ENCODE data around the gene DLGAP1. TPM values are rescaled to one million over a fixed set of nuclear protein-coding genes. Genes with fewer than 3 reads are reported as not detected.
A peak's percentile ranks its signal among the peaks of the same experiment; 100 is the strongest.

DLGAP1 gene
- total RNA-seq, 1 donor from 2014 or later: 5.4 TPM

DNA sequence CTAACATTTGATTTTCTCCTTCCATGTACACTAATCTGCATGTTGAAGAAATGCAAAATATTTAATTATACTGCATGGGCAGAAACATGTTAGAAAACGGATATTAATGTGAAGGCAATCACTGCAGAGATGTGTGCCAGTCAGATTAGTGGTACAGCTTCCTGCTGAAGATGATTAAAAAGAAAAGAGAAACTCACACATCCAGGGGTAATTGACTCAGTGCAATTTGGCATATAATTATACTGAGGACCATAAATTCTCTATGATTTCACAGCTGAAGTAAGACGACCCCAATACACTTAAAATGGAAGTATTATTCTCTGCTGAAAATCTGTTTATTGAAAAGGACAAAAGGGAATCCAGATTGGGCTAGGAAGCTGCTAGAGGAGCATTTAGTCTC is 761.7 kb downstream of the DLGAP1 start:
- ATAC-seq: no peak

GRCh38 chr18:3692691-3693090 is 762.4 kb downstream of the DLGAP1 start:
- intact Hi-C loops (cut with DNase I): no loop called here
- H3K27me3 ChIP-seq: no peaks in the 10 kb centered on the region
- no peak for DNase-seq
- H3K4me3 ChIP-seq: no peak overlapping the region
- no peaks in the 10 kb centered on the region for H3K4me1 ChIP-seq
- peak; percentile 23 for ATAC-seq
- no peak for TF ChIP-seq CTCF (IDR thresholded peaks at IDR 0.05)
- H3K36me3 ChIP-seq: no peaks in the 10 kb centered on the region
- H3K9me3 ChIP-seq: no peaks in the 10 kb centered on the region
- no peak overlapping the region for H3K27ac ChIP-seq

More for the DNA sequence above, 761.7 kb downstream of the DLGAP1 start:
- no peak for DNase-seq
- H3K36me3 ChIP-seq: no peaks in the 10 kb centered on the region
- H3K27me3 ChIP-seq: no peaks in the 10 kb centered on the region
- no peak overlapping the region for H3K4me3 ChIP-seq
- intact Hi-C loops (cut with DNase I): no loop called here
- no peak for TF ChIP-seq CTCF (IDR thresholded peaks at IDR 0.05)
- H3K4me1 ChIP-seq: no peaks in the 10 kb centered on the region
- H3K9me3 ChIP-seq: no peaks in the 10 kb centered on the region
- no peak overlapping the region for H3K27ac ChIP-seq

DNA sequence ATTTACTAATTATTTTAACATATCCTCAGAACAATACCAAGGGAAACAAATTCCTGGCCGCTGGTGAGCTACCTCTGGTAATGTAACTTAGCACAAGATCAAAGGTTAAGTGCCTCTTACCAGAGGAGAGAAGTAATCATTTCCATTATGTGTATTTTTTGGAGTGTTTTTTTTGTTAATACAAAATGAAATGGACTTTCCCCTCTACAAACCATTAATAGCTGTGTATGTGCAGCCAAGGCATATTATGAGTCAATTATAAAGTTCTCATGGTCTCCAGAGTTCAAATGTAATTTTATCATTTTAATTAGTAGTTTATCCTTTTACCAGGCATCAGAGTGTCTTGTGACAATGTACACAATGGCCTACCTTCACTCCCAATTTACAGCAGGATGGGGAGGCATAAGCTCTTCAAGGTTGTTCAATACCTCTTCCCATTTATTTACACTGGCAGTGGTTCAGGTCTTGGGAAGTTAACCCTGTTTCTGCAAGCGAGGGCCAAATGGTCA is 762.9 kb downstream of the DLGAP1 start:
- TF ChIP-seq CTCF (IDR thresholded peaks at IDR 0.05): no peak
- H3K36me3 ChIP-seq: no peaks in the 10 kb centered on the region
- no peak overlapping the region for H3K27ac ChIP-seq

DNA sequence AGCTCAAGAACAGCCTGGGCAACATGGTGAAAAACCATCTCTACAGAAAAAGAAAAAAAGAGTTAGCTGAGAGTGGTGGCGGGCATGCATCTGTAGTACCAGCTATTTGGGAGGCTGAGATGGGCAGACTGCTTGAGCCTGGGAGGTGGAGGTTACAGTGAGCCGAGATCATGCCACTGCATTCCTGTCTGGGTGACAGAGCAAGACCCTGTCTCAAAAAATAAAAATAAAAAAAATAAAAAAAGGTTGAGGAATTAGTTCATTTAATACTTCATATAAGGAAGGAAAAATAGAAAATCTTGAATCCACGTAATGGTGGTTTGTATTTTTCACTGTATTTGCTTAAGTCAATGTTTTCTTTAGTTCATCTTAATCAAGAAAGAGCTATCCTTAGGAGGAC is 763.4 kb downstream of the DLGAP1 start:
- no peak overlapping the region for H3K27ac ChIP-seq
- TF ChIP-seq CTCF (IDR thresholded peaks at IDR 0.05): no peak
- H3K36me3 ChIP-seq: no peaks in the 10 kb centered on the region
- H3K4me1 ChIP-seq: no peaks in the 10 kb centered on the region
- H3K27me3 ChIP-seq: no peaks in the 10 kb centered on the region
- intact Hi-C loops (cut with DNase I): no loop called here
- ATAC-seq (no peak), DNase-seq (no peak)
- no peaks in the 10 kb centered on the region for H3K9me3 ChIP-seq
- H3K4me3 ChIP-seq: no peak overlapping the region

More for the DNA sequence above, 762.9 kb downstream of the DLGAP1 start:
- no peaks in the 10 kb centered on the region for H3K4me1 ChIP-seq
- no peak for DNase-seq
- no peaks in the 10 kb centered on the region for H3K27me3 ChIP-seq
- intact Hi-C loops (cut with DNase I): no loop called here
- peak; percentile 55 for ATAC-seq
- no peak overlapping the region for H3K4me3 ChIP-seq
- H3K9me3 ChIP-seq: no peaks in the 10 kb centered on the region

- Histone ChIP-seq H3K4me3 (no peak overlapping the region), H3K9me3 (no peaks in the 10 kb centered on the region), H3K4me1 (no peaks in the 10 kb centered on the region), H3K27me3 (no peaks in the 10 kb centered on the region), H3K36me3 (no peaks in the 10 kb centered on the region), H3K27ac (no peak overlapping the region)
- ATAC-seq (no peak), DNase-seq (no peak)
- intact Hi-C loops (cut with DNase I): no loop called here
- TF ChIP-seq CTCF (IDR thresholded peaks at IDR 0.05): no peak
Measured at GRCh38 chr18:3690764-3691066, 764.4 kb downstream of the DLGAP1 start.
